Upper lobe of left lung (tissue), 6 donors: ENCODE results near the gene ALDH18A1. TPM values are rescaled to one million over a fixed set of nuclear protein-coding genes. Genes with fewer than 3 reads are reported as not detected.

Experiments
- ATAC-seq, 2 donors: fragments of 200-7000 bp; cut with Tn5 transposase; one replicate each; pipeline ENCODE4 v1.9.1; 2022; ENCODE audit warnings: mild to moderate bottlenecking in 2 of 2, moderate library complexity in 2 of 2; ENCODE audit not compliant: low FRiP score in 2 of 2
- DNase-seq, 2 donors: peaks; one replicate each; pipeline ENCODE4 v3.0.0-alpha.2; 2019 to 2020
- H3K27ac ChIP-seq, 4 donors: fragments of 200-600 bp; sonication (generic); one replicate each; pipeline ENCODE4 v1.5.1; 2016 to 2019
- H3K27me3 ChIP-seq, 4 donors: fragments of 200-600 bp; sonication (generic); one replicate each; pipeline ENCODE4 v1.5.1; 2017 to 2019
- H3K36me3 ChIP-seq, 4 donors: fragments of 200-600 bp; sonication (generic); one replicate each; pipeline ENCODE4 v1.5.1; 2016 to 2019
- H3K4me1 ChIP-seq, 4 donors: fragments of 200-600 bp; sonication (generic); one replicate each; pipeline ENCODE4 v1.5.1; 2018 to 2019
- H3K4me3 ChIP-seq, 4 donors: fragments of 200-600 bp; sonication (generic); one replicate each; pipeline ENCODE4 v1.5.1; 2017 to 2019; ENCODE audit warnings: mild to moderate bottlenecking in 2 of 4, moderate library complexity in 1 of 4
- H3K9me3 ChIP-seq, 4 donors: fragments of 200-600 bp; sonication (generic); one replicate each; pipeline ENCODE4 v1.5.1; 2018 to 2019
- EP300 ChIP-seq, 4 donors: sonication (generic); formaldehyde crosslinking; IDR thresholded peaks; one replicate each; pipeline ENCODE4 v1.5.1; 2017; ENCODE audit warnings: antibody characterized with exemption in 4 of 4, control low read depth in 2 of 4
- POLR2A ChIP-seq, 4 donors: fragments of 450-650 bp; IDR thresholded peaks; one replicate each; pipeline ENCODE4 v1.5.1; 2016 to 2017; ENCODE audit warnings: antibody characterized with exemption in 4 of 4, mild to moderate bottlenecking in 2 of 4
- POLR2AphosphoS5 ChIP-seq, 2 donors: sonication (generic); formaldehyde crosslinking; IDR thresholded peaks; one replicate each; pipeline ENCODE4 v1.5.1; 2017; ENCODE audit warnings: antibody characterized with exemption in 2 of 2
- WGBS, 2 donors: methylation state at CpG; one replicate each; pipeline ENCODE4 v1.1.5; 2017 to 2018; 5-methylcytosine and 5-hydroxymethylcytosine counted together
- total RNA-seq, 6 donors: library from RNA; depleted of rRNA in 4 of 6; stranded (reverse); fragments of >200 nt in 4 of 6; gene quantifications; one replicate each; pipeline versions ENCODE4 v1.1.0 to v1.2.1, GENCODE V29; 2016 to 2021
- TF ChIP-seq, protein P1 (sequence below), 6 experiments: fragments of 450-650 bp in 4 of 6; fragments of 200-600 bp in 2 of 6; sonication (generic) in 2 of 6; IDR thresholded peaks; one replicate each; pipeline ENCODE4 v1.5.1; 2016 to 2019; ENCODE audit warnings: antibody characterized with exemption in 6 of 6
- donor health status: DM: no; HTN: no; CAD: no; lungs with moderate emphysema.
- donor health status: DM: no; HTN: yes; CAD: no; lungs with severe emphysema.

ALDH18A1 gene
- total RNA-seq, 6 donors from 2014 or later: 7.0 to 32.6 (median 22.7) TPM

DNA sequence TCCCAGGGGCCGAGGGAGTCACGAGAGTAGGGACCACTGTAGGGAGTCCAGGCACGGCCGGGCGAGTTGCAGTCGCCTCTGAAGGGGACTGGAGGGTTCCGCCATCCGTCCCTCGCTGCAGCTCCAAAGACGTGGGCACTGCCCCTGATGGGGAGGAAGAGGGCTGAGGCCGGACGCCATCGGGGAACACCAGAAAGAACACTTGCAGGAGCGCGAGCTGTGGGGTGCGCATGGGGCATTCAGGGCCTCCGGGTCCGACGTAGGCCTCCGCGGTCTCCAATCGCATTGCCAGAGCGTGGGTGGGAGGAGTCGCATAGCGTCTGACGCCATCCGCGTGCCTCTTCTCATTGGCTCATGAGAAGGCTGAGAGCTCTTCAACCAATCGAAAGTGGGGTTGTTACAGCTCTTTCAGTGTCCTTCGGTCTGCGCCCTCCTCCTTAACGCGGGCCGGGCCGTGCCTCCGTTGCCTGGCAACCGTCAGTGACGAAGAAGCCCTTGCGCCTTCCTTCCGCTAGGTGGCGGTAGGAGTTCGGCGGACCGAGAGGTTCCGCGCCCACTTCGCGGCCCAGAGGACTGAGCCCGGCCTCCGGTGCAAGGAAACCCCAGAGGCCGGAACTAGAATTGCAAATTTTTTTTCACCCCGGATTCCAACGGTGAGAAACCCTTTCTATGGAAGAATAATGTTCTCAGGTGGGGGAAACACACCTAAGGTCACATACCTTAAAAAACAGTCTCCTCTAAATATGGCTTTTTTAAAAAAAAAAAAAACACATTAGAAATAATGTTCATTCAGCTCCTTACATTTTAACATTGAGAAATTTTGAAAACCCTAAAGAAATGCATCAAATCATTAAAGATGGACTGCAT lies 37.4 kb upstream of the ALDH18A1 start, which contains the start of gene TCTN3:
Gene TCTN3 (minus strand): TSS at position 260 of the 867 bp plus-strand sequence. CDS start 28 bp downstream, at position 232.
- DNase-seq (peak; percentile 94 to 99), ATAC-seq (peak; percentile 100)
- Histone ChIP-seq H3K9me3 (no peaks in the 10 kb centered on the region), H3K36me3 (peaks cover 0 to 28% (median 6%) of the 10 kb centered on the region in 4 donors), H3K4me1 (peaks cover 16 to 22% (median 20%) of the 10 kb centered on the region in 4 donors), H3K27ac (peak within 1 kb of the TSS; percentile 70 to 87 (median 81)), H3K4me3 (peak within 1 kb of the TSS; percentile 72 to 86 (median 78)), H3K27me3 (no peaks in the 10 kb centered on the region)
- TF ChIP-seq POLR2A (IDR thresholded peaks at IDR 0.05): peak in 3 of 4 donors; percentile 59 to 84 (median 78)
- no peak for TF ChIP-seq EP300 (IDR thresholded peaks at IDR 0.05)
- TF ChIP-seq, protein P1, sequence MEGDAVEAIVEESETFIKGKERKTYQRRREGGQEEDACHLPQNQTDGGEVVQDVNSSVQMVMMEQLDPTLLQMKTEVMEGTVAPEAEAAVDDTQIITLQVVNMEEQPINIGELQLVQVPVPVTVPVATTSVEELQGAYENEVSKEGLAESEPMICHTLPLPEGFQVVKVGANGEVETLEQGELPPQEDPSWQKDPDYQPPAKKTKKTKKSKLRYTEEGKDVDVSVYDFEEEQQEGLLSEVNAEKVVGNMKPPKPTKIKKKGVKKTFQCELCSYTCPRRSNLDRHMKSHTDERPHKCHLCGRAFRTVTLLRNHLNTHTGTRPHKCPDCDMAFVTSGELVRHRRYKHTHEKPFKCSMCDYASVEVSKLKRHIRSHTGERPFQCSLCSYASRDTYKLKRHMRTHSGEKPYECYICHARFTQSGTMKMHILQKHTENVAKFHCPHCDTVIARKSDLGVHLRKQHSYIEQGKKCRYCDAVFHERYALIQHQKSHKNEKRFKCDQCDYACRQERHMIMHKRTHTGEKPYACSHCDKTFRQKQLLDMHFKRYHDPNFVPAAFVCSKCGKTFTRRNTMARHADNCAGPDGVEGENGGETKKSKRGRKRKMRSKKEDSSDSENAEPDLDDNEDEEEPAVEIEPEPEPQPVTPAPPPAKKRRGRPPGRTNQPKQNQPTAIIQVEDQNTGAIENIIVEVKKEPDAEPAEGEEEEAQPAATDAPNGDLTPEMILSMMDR (IDR thresholded peaks at IDR 0.05): peak; percentile 96 to 100 (median 100)
- peak; percentile 53 to 60 for TF ChIP-seq POLR2AphosphoS5 (IDR thresholded peaks at IDR 0.05)
- WGBS, 2 donors: 0 to 1% methylated on average over 25 to 48 of the region's 53 CpGs

DNA sequence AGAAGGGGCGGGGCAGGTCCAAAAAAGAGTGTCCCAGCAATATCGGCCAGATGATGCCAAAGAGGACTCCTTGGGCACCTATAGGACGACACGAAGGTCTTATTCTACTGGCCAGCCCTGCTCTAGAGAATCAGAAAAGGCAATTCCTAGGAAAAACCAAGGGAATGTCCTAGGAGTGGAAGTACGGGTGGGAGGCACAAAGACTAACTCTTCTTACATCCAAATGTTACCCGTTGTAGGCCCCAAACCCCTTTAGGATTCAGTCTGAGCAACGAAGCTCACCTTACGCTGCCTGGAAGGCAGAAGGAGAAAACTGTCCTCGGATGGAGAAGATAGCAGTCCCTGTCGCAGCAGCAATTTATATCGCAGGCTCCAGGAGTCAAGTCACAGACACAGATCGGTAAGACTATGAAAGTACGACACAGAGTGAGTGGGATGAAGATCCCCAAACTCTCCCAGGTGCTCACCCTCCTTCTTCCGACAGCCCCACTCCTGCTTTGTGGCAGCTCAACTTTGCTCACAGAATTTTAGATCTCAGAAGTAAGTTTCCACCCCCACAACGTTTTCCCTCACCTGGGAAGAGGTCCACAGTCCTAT lies 36.7 kb upstream of the ALDH18A1 start:
- peaks cover 0 to 32% (median 6%) of the 10 kb centered on the region in 4 donors for H3K36me3 ChIP-seq
- H3K4me1 ChIP-seq: peaks cover 16 to 22% (median 20%) of the 10 kb centered on the region in 4 donors
- H3K4me3 ChIP-seq: peak overlapping the region; percentile 72 to 86 (median 78)
- H3K9me3 ChIP-seq: no peaks in the 10 kb centered on the region
- TF ChIP-seq POLR2AphosphoS5 (IDR thresholded peaks at IDR 0.05) (no peak), EP300 (IDR thresholded peaks at IDR 0.05) (no peak), POLR2A (IDR thresholded peaks at IDR 0.05) (no peak)
- TF ChIP-seq, protein P1 (IDR thresholded peaks at IDR 0.05): no peak
- no peak for ATAC-seq
- peak overlapping the region; percentile 70 to 87 (median 81) for H3K27ac ChIP-seq
- H3K27me3 ChIP-seq: no peaks in the 10 kb centered on the region
- 9 to 10% methylated on average over 15 of the region's 15 CpGs for WGBS, 2 donors
- no peak for DNase-seq

DNA sequence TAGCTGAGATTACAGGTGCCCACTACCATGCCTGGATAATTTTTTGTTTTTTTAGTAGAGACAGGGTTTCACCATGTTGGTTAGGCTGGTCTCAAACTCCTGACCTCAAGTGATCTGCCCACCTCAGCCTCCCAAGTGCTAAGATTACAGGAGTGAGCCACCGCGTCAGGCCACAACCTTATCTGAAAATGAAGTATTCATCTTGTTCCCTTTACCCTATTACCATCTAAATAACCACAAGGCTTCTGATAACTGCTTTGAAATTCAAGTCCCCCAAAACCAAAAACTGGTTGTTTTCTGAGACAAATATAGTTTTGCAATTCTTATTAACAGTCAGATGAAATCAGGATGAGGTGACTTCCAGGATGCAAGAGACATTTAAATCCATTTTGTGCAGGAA lies 34.8 kb upstream of the ALDH18A1 start:
- H3K4me3 ChIP-seq: no peak overlapping the region
- no peak for TF ChIP-seq EP300 (IDR thresholded peaks at IDR 0.05)
- TF ChIP-seq POLR2AphosphoS5 (IDR thresholded peaks at IDR 0.05): no peak
- TF ChIP-seq, protein P1 (IDR thresholded peaks at IDR 0.05): no peak
- TF ChIP-seq POLR2A (IDR thresholded peaks at IDR 0.05): no peak
- H3K27me3 ChIP-seq: no peaks in the 10 kb centered on the region
- peaks cover 7 to 48% (median 17%) of the 10 kb centered on the region in 4 donors for H3K36me3 ChIP-seq
- H3K9me3 ChIP-seq: no peaks in the 10 kb centered on the region
- ATAC-seq: no peak
- no peak overlapping the region for H3K27ac ChIP-seq
- WGBS, 2 donors: 97 to 100% methylated on average over 2 of the region's 2 CpGs
- no peak for DNase-seq
- H3K4me1 ChIP-seq: peaks cover 16 to 22% (median 20%) of the 10 kb centered on the region in 4 donors

DNA sequence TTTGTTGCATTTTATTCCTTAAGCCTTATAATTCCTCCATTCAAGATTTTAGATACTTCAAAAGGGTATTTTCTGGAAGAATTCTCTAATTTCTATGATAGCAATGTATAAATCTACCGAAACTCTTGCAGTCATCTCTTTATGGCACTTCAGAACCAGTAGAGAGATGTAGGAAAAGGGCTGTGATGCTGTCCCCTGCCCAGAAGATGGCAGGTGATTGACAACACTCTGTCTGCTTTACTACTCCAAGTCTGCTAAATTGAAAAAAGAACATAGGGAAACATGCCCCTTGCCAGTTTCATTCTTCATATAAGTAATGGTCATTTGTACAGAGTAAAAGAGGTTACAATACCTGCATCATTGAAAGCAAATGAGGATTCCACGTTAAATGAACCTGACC lies 32.1 kb upstream of the ALDH18A1 start:
- WGBS, 2 donors: 74 to 75% methylated on average over 2 of the region's 2 CpGs
- Histone ChIP-seq H3K4me3 (no peak overlapping the region), H3K36me3 (peaks cover 10 to 74% (median 30%) of the 10 kb centered on the region in 4 donors), H3K4me1 (peaks cover 11 to 19% (median 17%) of the 10 kb centered on the region in 4 donors), H3K9me3 (no peaks in the 10 kb centered on the region), H3K27me3 (no peaks in the 10 kb centered on the region), H3K27ac (no peak overlapping the region)
- DNase-seq (no peak), ATAC-seq (no peak)
- no peak for TF ChIP-seq EP300 (IDR thresholded peaks at IDR 0.05)
- no peak for TF ChIP-seq POLR2AphosphoS5 (IDR thresholded peaks at IDR 0.05)
- no peak for TF ChIP-seq POLR2A (IDR thresholded peaks at IDR 0.05)
- TF ChIP-seq, protein P1 (IDR thresholded peaks at IDR 0.05): no peak
